Peyer's patch (tissue), 4 donors: Measurements from ENCODE around the gene NRK.
A peak's percentile ranks its signal among the peaks of the same experiment; 100 is the strongest.

Experiments used
- POLR2A ChIP-seq, 2 donors: fragments of 450-650 bp; IDR thresholded peaks; one replicate each; pipeline ENCODE4 v1.5.1; 2017; ENCODE audit warnings: antibody characterized with exemption in 2 of 2, mild to moderate bottlenecking in 2 of 2, moderate library complexity in 2 of 2
- TF ChIP-seq, protein P1 (sequence below), 6 experiments: fragments of 450-650 bp in 4 of 6; fragments of 200-600 bp in 2 of 6; sonication (generic) in 1 of 6; IDR thresholded peaks; one replicate each; pipeline ENCODE4 v1.5.1; 2017 to 2019; ENCODE audit warnings: antibody characterized with exemption in 6 of 6, mild to moderate bottlenecking in 3 of 6, moderate library complexity in 1 of 6

DNA sequence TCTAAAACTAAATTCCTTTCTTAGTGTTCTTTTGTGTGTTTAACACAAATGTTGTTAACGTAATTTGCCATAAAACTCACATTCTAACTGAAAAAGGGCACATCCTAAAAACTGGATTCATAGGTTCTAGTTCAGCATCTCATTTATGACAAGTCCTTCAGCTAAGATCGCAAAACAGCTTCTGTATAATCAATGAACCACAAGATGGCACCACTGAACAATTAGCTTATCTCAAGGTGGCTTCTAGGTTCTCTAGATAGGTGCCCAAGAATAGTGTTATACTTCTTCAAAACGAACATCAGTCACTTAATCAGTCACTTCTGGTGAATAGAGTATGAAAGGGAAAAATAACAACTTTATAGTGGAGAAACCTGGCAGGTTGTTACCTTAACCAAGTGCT, 54.3 kb downstream of the NRK start:
- TF ChIP-seq, protein P1, sequence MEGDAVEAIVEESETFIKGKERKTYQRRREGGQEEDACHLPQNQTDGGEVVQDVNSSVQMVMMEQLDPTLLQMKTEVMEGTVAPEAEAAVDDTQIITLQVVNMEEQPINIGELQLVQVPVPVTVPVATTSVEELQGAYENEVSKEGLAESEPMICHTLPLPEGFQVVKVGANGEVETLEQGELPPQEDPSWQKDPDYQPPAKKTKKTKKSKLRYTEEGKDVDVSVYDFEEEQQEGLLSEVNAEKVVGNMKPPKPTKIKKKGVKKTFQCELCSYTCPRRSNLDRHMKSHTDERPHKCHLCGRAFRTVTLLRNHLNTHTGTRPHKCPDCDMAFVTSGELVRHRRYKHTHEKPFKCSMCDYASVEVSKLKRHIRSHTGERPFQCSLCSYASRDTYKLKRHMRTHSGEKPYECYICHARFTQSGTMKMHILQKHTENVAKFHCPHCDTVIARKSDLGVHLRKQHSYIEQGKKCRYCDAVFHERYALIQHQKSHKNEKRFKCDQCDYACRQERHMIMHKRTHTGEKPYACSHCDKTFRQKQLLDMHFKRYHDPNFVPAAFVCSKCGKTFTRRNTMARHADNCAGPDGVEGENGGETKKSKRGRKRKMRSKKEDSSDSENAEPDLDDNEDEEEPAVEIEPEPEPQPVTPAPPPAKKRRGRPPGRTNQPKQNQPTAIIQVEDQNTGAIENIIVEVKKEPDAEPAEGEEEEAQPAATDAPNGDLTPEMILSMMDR (IDR thresholded peaks at IDR 0.05) = peak in 3 of 6 experiments; percentile 17 to 47 (median 38)
- no peak for TF ChIP-seq POLR2A (IDR thresholded peaks at IDR 0.05)
